Activated CD8-positive, alpha-beta memory T cell treated with anti-CD3 and anti-CD28 coated beads for 36 hours (primary cell): ENCODE data around the gene EEF2K. TPM values are rescaled to one million over a fixed set of nuclear protein-coding genes. Genes with fewer than 3 reads are reported as not detected.

ENCODE experiments used
- CTCF ChIA-PET: fragments of 350-600 bp; sonication (Branson Sonifier 250); formaldehyde crosslinking; loops from one replicate; lab custom pipeline; 2021; ENCODE audit warnings: antibody characterized with exemption; lab: Charles Lee
- POLR2A ChIA-PET: fragments of 350-600 bp; sonication (Branson Sonifier 250); formaldehyde crosslinking; loops from one replicate; lab custom pipeline; 2021; ENCODE audit warnings: antibody characterized with exemption; lab: Charles Lee
- total RNA-seq, 2 experiments: library from RNA; stranded (reverse); gene quantifications; one replicate each; pipeline ENCODE4 v1.2.3, GENCODE V29; 2021

Gene EEF2K
- total RNA-seq, 2 experiments from 2014 or later: 29.7 to 31.0 TPM

DNA sequence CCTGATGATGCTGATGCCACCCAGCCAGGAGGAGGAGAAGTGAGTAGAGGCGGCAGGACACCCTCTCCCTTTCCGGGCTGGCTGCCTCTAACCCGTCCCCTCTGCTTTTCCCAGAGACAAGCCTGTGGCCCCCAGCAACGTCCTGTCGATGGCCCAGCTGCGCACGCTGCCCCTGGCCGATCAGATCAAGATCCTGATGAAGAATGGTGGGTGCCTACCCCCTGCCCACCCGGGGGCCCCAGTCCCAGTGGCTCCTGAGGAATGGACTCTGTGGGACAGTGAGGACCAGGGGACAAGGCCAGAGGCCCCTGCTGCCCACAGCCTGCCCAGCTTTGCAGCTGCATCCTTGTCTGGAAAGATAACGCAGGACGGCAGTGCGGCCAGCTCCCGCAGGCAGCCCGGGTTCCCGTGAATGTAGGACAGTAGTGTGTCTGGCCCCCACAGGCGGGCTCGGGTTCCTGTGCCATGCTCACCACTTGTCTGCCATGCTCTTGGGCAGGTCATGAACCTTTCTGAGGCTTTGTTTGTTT is 111.0 kb downstream of the EEF2K start:
- POLR2A ChIA-PET: interaction anchor here (0.6 kb wide), 1 partner anchor 61 kb away, joined by 4 read pairs; no protein-coding TSS in a partner anchor
- CTCF ChIA-PET: interaction anchor here (1.8 kb wide), 1 partner anchor 17 kb away, joined by 3 read pairs; no protein-coding TSS in a partner anchor

DNA sequence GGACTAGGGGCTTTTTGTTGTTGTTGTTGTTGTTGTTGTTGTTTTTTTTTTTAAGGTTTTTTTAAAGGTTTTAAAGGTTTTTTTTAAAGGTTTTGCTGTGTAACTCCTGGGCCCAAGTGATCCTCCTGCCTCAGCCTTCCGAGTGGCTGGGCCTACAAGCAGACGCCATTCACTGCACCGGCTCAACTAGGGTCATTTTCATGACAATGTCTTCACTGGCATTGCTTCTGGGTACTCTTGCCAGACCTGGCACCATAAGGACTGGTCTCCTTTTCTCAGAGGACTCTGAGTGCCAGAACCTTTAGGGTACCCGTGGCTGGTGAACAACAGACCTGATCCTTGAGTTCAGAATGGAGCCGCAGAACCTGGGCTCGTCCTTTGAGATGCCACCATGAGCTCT is 111.5 kb downstream of the EEF2K start:
- POLR2A ChIA-PET: interaction anchor here (0.6 kb wide), 1 partner anchor 60 kb away, joined by 4 read pairs; no protein-coding TSS in a partner anchor
- CTCF ChIA-PET: interaction anchor here (1.8 to 2.2 kb wide), 2 partner anchors 16 to 17 kb away, joined by 3 to 5 read pairs; no protein-coding TSS in a partner anchor

DNA sequence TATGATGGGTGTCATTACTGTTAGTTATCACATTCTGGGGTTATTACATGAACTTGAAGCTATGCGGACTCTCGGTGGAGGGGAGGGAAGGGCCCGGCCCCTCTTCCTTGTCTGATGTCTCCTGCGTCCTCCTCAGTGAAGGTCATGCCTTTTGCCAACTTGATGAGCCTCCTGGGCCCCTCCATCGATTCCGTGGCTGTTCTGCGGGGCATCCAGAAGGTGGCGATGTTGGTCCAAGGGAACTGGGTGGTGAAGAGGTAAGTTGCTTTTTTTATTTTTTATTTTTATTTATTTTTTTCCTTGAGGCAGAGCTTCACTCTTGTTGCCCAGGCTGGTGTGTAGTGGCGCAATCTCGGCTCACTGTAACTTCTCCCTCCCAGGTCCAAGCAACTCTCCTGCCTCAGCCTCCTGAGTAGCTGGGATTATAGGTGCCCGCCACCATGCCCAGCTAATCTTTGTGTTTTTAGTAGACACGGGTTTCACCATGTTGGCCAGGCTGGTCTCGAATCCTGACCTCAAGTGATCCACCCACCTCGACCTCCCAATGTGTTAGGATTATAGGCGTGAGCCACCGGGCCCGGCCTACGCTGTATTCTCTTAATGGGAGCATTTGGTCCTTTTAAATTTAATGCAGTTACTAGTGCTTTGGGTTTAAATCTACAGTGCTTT is 112.7 kb downstream of the EEF2K start:
- CTCF ChIA-PET: interaction anchor here (0.6 to 2.2 kb wide), 12 partner anchors 9 to 800 kb away, joined by 3 to 5 read pairs (median 4); no protein-coding TSS in a partner anchor
- POLR2A ChIA-PET: no interaction called here

DNA sequence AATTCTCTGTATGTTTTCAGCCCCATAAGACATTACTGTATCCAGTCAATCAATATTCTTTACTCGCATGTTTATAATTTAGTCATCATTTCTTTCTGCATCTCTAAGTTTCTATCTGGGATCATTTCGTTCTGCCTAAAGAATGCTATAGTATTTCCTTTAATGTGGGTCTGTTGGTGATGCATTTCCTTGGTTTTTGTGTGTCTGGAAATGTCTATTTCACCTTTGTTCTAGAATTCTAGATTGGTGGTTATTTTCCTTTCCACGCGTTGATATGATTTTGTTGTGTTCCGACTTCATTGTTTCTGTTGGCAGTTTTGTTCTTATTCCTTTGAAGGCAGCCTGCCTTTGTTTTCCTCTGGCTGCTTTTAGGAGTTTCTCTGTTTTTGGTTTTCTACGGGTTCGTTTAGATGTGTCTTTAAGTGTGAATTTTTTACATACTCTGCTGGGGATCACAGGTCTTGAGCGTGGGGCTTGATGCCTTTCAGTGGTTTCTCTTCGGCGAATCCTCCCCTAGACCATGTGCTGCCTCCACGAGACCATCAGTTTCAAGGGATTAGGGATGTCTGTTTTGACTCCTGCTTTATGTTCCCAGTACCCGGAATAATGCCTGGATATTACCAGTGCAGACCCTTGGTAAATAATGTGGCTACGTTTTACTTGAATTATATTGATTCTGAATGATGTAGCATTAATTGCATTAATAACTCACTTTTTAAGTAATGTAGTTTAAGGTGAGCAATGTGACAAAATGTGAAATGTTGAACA is 114.7 kb downstream of the EEF2K start:
- ChIA-PET POLR2A (no interaction called here), CTCF (interaction anchor here (0.5 to 1.6 kb wide), 14 partner anchors 9 to 309 kb away, joined by 3 to 10 read pairs (median 4); no protein-coding TSS in a partner anchor)

DNA sequence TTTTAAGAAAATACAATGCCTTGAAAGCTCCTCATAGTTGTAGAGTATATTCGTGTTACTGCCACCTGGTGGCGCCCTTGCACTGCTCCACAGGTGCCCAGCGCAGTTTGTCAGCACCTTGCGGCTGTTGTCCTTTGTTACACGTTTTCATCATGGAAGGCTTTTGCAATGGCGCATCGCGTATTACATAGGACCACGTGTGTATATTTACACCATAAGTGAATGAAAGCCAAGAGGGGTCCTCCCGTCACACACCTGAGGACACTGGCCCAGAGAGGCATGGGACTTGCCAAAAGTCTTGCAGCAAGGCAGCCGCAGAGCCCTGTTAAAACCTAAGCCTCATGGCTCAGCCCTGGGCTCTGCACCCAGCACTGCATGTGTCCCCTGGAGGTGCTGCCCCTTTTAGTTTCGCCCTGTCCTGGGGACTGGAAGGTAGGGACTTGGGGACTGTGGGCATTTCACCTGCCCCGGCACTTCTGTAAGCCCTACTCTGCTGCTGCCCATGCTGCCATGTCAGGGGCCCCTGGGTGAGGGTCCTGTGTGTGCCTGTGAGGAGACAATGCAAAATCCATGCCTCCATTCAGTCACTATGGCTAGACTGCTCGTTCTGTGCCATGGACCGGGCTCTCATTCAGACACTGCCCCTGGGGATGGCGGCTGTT is 115.4 kb downstream of the EEF2K start:
- POLR2A ChIA-PET: no interaction called here
- CTCF ChIA-PET: interaction anchor here (0.5 to 1.6 kb wide), 14 partner anchors 8 to 308 kb away, joined by 3 to 10 read pairs (median 4); no protein-coding TSS in a partner anchor

DNA sequence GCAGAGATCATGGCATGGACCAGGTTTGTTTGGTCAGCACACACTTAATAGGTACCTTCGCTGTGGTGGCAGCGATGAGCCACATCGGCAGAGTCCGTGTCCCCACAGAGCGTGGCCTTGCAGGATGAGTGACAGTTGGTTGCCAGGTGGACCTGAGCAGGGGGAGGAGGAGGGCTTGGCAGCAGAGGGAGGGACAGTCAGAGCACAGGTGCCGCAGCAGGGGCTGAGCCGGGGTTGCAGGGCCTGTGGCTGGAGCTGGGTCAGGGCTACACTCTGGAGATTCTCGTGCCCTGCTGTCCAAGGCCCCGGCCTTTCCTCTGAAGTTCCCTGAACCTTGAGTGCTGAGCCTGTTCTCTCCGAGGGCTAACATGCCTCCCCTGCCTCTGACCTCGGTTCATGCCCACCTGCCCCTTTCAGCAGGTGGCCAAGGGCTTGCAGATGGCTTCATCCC is 116.0 kb downstream of the EEF2K start:
- ChIA-PET POLR2A (no interaction called here), CTCF (interaction anchor here (1.3 to 1.6 kb wide), 2 partner anchors 47 to 54 kb away, joined by 3 to 7 read pairs; no protein-coding TSS in a partner anchor)

DNA sequence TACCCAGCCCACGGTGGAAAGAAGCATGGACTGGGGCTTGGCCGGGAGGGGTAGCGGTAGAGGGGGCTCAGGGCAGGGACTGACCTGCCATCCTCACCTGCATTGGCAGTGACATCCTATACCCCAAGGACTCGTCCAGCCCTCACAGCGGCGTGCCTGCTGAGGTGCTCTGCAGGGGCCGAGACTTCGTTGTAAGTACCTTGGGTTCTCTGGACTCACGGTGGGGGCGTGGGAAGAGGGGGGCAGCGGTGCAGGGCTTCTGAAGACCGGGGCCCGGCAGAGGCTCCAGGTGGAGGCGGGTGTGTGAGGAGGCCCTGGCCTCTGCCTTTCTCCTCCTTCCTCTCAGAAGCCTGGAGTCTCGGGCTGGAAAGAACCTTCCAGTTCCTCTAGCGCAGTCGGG is 116.7 kb downstream of the EEF2K start:
- POLR2A ChIA-PET: no interaction called here
- CTCF ChIA-PET: interaction anchor here (1.8 kb wide), 1 partner anchor 12 kb away, joined by 4 read pairs; no protein-coding TSS in a partner anchor

DNA sequence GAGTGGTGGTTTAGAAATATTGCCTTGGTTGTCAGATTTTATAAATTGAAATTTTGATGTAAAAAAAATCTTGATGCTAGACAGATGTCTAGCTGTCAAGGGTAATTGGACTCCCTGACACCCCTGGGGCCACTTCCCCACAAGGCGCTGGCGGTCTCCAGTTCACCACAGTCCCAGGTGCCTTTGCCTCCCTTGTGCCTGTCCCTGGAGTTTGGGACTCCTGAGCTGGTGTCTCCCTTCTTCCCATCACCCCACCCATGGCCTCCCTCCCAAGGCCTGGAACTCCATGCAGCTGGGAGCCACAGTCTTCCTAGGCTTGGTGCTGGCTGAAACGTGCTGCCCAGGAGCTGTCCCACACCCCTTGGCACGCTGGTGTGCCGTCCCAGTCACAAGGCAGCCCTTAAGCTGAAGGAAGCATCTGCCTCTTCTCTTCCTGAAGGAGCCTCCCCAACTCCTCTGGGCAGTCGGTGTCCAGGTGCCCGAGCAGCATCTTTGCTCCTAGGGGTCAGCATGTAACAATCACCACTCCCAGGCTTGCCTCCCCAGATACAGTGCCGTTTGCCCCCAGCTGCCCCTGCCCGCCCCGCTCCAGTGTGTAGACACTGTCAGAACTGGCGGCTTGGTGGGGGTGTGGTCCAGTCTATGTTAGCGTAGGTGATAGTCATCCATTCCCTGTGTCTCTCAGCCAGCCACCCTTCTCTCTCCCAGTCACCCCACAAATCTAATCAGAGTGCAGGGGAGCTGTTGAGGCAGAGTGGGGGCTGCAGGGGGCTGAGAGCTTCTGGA is 117.3 kb downstream of the EEF2K start:
- ChIA-PET CTCF (interaction anchor here (0.8 to 1.8 kb wide), 2 partner anchors 11 to 50 kb away, joined by 4 read pairs; no protein-coding TSS in a partner anchor), POLR2A (interaction anchor here (1.0 kb wide), 1 partner anchor 10 kb away, joined by 4 read pairs; no protein-coding TSS in a partner anchor)

DNA sequence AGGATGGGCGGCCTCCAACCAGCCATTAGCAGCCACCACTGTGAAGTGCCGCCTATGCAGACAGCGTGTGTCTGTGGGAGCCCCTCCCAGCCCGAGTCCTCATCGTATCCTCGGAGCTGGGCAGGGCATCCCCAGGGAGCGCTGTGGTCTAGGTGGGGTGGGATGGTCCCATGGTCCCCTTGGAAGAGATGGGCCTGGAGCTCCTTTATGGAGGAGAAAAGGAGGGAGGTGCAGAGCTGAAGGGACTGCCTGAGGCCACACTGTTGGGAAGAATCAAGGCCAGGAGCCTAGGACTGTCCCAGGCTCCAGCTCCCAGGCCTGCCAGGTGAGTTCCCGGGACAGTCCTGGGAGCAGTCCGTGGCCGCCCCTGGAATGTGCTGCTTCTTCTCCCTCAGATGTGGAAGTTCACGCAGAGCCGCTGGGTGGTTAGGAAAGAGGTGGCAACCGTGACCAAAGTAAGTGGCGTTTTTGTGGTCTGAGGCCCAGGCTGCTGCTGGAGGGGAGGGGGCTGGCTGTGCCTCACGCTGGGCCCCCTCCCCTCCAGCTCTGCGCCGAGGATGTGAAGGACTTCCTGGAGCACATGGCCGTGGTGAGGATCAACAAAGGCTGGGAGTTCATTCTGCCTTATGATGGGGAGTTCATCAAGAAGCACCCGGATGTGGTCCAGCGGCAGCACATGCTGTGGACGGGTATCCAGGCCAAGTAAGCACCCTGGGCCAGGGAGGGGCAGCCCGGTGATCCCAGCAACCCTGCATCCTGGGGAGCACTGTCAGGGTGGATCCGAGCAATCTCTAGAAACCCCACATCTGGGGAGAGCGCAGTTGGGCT is 118.1 kb downstream of the EEF2K start:
- ChIA-PET CTCF (interaction anchor here (1.8 kb wide), 1 partner anchor 10 kb away, joined by 4 read pairs; no protein-coding TSS in a partner anchor), POLR2A (interaction anchor here (1.0 kb wide), 1 partner anchor 9 kb away, joined by 4 read pairs; no protein-coding TSS in a partner anchor)

DNA sequence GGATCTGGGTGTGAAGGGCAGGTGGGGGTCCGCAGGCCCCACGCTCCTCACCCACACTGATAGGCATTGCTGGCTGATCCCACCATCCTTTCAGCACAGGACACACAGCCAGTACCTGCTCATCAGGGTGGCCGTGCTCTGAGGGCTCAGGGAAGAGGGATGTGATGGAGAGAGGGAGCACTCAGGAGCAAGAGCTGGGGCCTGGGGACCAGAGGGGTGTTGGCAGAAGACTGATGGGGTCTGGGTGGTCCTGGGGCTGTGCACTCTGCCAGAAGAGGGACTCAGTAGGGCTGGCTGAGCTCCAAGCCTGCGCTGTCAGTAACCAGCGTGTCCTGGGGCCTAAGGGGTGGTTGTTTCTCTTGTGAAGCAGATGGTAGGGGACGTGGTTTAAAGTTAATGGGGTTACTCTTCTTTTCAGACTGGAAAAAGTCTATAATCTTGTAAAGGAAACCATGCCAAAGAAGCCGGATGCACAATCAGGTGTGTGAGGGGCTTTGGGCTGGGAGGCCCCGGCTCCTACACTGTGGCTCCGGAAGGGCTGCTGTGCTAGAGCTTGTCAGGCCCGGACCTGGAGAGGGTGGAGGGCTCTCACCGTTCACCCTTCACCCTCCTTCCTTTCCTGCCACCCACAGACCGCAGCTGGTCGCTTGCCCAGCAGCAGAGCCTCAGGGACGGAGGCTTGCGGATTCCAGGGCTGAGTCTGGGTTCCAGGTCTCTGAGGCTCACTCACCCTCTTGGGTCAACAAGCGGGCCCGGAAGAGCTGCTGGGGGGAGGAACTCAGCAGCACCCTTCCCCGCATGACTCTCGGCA is 118.9 kb downstream of the EEF2K start:
- CTCF ChIA-PET: no interaction called here
- POLR2A ChIA-PET: no interaction called here

DNA sequence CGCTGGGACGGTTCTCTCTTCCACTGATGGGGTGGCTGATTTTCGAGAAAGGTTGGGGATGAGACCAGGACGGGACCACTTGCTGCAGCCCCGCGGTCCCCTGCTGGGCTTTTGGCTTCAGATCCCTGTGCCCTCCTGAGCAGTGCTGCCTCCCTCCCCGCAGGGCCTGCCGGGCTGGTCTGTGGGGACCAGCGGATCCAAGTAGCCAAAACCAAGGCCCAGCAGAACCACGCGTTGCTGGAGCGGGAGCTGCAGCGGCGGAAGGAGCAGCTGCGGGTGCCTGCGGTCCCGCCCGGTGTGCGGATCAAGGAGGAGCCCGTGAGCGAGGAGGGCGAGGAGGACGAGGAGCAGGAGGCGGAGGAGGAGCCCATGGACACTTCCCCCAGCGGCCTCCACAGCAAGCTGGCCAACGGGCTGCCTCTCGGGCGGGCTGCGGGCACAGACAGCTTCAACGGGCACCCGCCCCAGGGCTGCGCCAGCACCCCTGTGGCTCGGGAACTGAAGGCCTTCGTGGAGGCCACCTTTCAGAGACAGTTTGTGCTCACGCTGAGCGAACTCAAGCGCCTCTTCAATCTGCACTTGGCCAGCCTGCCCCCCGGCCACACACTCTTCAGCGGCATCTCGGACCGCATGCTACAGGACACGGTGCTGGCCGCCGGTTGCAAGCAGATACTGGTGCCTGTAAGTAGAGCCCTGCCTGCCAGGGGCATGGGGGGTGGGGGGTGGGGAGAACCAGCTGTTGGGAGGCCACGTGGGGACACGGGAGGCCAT is 119.7 kb downstream of the EEF2K start:
- CTCF ChIA-PET: no interaction called here
- POLR2A ChIA-PET: no interaction called here

DNA sequence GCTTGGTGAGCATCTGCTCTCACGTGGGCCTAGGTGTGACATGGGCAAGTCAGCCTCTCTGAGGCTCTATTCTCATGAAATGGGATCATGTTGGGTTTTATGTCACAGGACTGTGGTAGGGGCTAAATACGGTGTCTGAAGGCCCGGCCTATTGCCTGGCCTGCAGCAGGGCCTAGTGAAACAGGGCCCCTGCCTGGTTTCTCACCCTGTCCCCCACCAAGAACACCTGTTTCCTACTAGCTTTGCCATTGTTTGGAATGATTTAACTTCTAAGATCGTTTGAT is 120.2 kb downstream of the EEF2K start:
- CTCF ChIA-PET: no interaction called here

DNA sequence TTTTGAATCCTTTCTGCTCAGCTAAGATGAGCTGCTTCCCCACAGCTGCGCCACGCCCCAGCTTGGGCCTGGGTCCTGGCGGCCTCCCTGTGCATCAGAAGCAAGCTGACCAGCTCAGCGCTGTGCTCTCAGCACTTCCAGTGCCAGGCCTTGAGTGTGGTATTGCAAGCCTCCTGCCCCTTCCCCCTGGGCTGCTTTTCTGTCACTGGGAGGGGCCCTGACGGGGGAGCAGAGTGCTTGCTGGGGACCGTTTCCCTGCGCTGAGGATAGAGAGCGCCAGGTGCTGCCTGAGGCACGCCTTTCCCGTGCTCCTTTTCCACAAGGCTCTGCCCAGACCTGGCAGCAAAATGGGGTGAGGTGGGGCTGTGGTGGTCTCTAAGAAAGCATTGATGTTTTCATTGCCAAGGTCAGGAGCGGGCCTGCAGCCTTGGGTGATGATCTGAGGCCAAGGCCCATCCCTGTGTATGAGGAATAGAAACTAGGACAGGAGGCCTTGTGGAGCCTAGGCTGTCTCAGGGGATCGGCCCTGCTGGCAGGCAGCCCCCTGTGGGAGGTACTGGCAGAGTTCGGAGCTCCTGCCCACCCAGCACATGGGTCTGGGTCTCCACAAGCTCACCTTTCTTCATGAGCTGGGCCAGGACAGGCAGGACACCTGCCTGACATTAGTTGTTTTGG is 120.8 kb downstream of the EEF2K start:
- POLR2A ChIA-PET: no interaction called here
- CTCF ChIA-PET: no interaction called here

More for the DNA sequence above, 120.2 kb downstream of the EEF2K start:
- POLR2A ChIA-PET: no interaction called here

DNA sequence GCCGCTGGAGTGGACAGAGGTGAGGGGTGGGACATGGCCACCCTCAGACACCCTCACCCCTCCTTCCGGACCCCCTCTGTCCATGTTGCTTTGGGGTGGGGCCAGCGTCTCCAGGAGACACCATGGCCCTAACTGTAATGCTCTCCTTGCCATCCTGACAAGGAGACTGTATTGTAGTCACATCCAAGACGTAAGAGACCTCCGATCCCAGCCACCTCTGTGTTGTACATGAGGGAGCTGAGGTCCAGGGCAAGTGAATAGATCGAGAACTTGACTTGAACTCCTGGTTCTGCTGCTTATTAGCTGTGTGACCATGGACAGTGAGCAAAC is 121.3 kb downstream of the EEF2K start:
- ChIA-PET POLR2A (no interaction called here), CTCF (no interaction called here)

DNA sequence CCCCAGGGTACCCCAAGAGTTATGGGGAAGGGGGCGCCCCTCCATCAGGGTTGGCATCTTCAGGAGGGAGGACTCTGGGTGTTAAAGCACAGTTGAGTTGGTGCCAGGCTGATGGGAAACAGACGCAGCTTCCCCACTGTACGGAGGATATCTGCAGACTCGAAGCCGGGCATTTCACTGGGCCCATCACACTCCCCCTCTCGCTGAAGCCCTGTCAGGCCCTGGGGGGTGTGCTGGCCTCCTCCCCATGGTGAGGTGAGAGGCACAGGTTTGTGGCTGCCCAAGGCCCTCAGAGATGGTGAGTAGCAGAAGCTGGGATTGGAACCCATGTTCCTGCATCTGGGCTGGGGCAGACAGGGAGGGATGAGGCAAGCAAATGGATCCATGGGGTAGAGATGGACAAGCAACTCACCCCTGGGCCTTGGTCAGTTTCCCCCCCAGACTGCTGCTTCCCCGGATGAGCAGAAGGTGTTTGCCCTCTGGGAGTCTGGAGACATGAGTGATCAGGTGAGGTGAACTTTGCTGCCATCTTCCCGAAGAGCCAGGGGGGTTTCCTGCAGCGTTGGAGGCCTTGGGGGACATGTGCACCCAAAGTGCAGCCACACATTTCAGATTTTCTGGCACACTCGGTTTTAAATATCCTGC is 122.1 kb downstream of the EEF2K start:
- POLR2A ChIA-PET: interaction anchor here (0.5 kb wide), 2 partner anchors 137 to 311 kb away, joined by 3 read pairs; no protein-coding TSS in a partner anchor
- CTCF ChIA-PET: no interaction called here
